ENCODE measurements around the gene CTAGE1. TPM values are rescaled to one million over a fixed set of nuclear protein-coding genes. Genes with fewer than 3 reads are reported as not detected.

CTAGE1 gene
- total RNA-seq, 1 donor from 2014 or later = not detected

- Mint-ChIP-seq H3K27me3 (no peaks in the 10 kb centered on the region), H3K4me3 (no peak overlapping the region), H3K36me3 (no peaks in the 10 kb centered on the region), H3K27ac (no peak overlapping the region), H3K9me3 (peaks cover 19% of the 10 kb centered on the region), H3K4me1 (ENCODE audit: unreplicated experiment) (no peaks in the 10 kb centered on the region)
- TF ChIP-seq CTCF (conservative IDR thresholded peaks at IDR 0.05) = no peak
- DNase-seq (ENCODE audit: extremely low spot score, unreplicated experiment) = no peak
Measured at GRCh38 chr18:22447792-22448191, 30.1 kb upstream of the CTAGE1 start.

GRCh38 chr18:22446911-22447310 is 29.2 kb upstream of the CTAGE1 start:
- no peak for TF ChIP-seq CTCF (conservative IDR thresholded peaks at IDR 0.05)

GRCh38 chr18:22446325-22446724 is 28.6 kb upstream of the CTAGE1 start:
- no peak for TF ChIP-seq CTCF (conservative IDR thresholded peaks at IDR 0.05)
- Mint-ChIP-seq H3K4me3 (no peak overlapping the region), H3K36me3 (no peaks in the 10 kb centered on the region), H3K27me3 (no peaks in the 10 kb centered on the region), H3K27ac (no peak overlapping the region), H3K4me1 (ENCODE audit: unreplicated experiment) (no peaks in the 10 kb centered on the region), H3K9me3 (peaks cover 23% of the 10 kb centered on the region)
- DNase-seq (ENCODE audit: extremely low spot score, unreplicated experiment) = no peak

More at GRCh38 chr18:22446911-22447310, 29.2 kb upstream of the CTAGE1 start:
- peaks cover 22% of the 10 kb centered on the region for H3K9me3 Mint-ChIP-seq
- no peak overlapping the region for H3K4me3 Mint-ChIP-seq
- H3K27ac Mint-ChIP-seq = no peak overlapping the region
- H3K36me3 Mint-ChIP-seq = no peaks in the 10 kb centered on the region
- no peaks in the 10 kb centered on the region for H3K27me3 Mint-ChIP-seq
- DNase-seq (ENCODE audit: extremely low spot score, unreplicated experiment) = no peak
- no peaks in the 10 kb centered on the region for H3K4me1 Mint-ChIP-seq (ENCODE audit: unreplicated experiment)

GRCh38 chr18:22441638-22442037 is 23.9 kb upstream of the CTAGE1 start:
- Mint-ChIP-seq H3K27ac (no peak overlapping the region), H3K27me3 (no peaks in the 10 kb centered on the region), H3K36me3 (no peaks in the 10 kb centered on the region), H3K9me3 (peaks cover 4% of the 10 kb centered on the region), H3K4me1 (ENCODE audit: unreplicated experiment) (no peaks in the 10 kb centered on the region), H3K4me3 (no peak overlapping the region)
- no peak for TF ChIP-seq CTCF (conservative IDR thresholded peaks at IDR 0.05)
- no peak for DNase-seq (ENCODE audit: extremely low spot score, unreplicated experiment)

GRCh38 chr18:22439447-22439846 is 21.7 kb upstream of the CTAGE1 start:
- Mint-ChIP-seq H3K27ac (no peak overlapping the region), H3K9me3 (peaks cover 4% of the 10 kb centered on the region), H3K4me1 (ENCODE audit: unreplicated experiment) (peaks cover under 1% of the 10 kb centered on the region), H3K27me3 (peaks cover 4% of the 10 kb centered on the region), H3K4me3 (no peak overlapping the region), H3K36me3 (no peaks in the 10 kb centered on the region)
- DNase-seq (ENCODE audit: extremely low spot score, unreplicated experiment) = no peak
- no peak for TF ChIP-seq CTCF (conservative IDR thresholded peaks at IDR 0.05)

- no peaks in the 10 kb centered on the region for H3K9me3 Mint-ChIP-seq
- peaks cover 8% of the 10 kb centered on the region for H3K4me1 Mint-ChIP-seq (ENCODE audit: unreplicated experiment)
- H3K27ac Mint-ChIP-seq = no peak overlapping the region
- no peak for TF ChIP-seq CTCF (conservative IDR thresholded peaks at IDR 0.05)
- no peak for DNase-seq (ENCODE audit: extremely low spot score, unreplicated experiment)
- no peaks in the 10 kb centered on the region for H3K36me3 Mint-ChIP-seq
- peaks cover 4% of the 10 kb centered on the region for H3K27me3 Mint-ChIP-seq
- H3K4me3 Mint-ChIP-seq = no peak overlapping the region
Measured at GRCh38 chr18:22436136-22436535, 18.4 kb upstream of the CTAGE1 start.

Measured in type B pancreatic cell (in vitro differentiated cells).